Measurements from ENCODE around the gene MSL1.

Gene MSL1

DNA sequence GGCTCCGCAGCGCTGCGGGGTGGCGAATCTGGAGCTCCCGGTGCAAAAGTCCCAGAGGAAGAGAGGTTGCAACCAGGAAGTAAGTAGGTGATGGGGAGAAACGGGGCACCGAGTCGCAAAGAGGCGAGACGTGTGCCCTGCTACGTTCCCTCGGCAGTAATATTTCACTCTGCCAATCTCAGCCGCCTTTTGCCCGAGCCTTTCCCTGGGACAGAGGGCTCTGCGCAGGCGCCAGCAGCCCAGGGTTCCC, 21.4 kb upstream of the MSL1 start, which contains the start of gene NR1D1:
Gene NR1D1 (minus strand): TSS at position 171 of the 250 bp plus-strand sequence. CDS start 495 bp downstream, outside the sequence.
- Histone ChIP-seq H3K36me3 (ENCODE audit: insufficient read depth, low read length) (peaks cover 10% of the 10 kb centered on the region; the same call in 1 of the 2 replicates), H3K9me3 (ENCODE audit: low read length) (no peaks in the 10 kb centered on the region), H3K27ac (ENCODE audit: low read depth, low read length, poor library complexity, severe bottlenecking) (no peak within 1 kb of the TSS), H3K9ac (ENCODE audit: low read length) (peak within 1 kb of the TSS; percentile 59), H3K9me2 (ENCODE audit: low read depth, low read length) (no peaks in the 10 kb centered on the region), H3K79me2 (ENCODE audit: insufficient read depth, low read length) (no peaks in the 10 kb centered on the region), H3K4me3 (ENCODE audit: low read depth, low read length, poor library complexity, severe bottlenecking) (peak within 1 kb of the TSS; percentile 80), H2AFZ (ENCODE audit: low read length) (no peak within 1 kb of the TSS), H3K27me3 (ENCODE audit: insufficient read depth, low read length) (no peaks in the 10 kb centered on the region), H3F3A (ENCODE audit: insufficient read depth, low read length) (no peaks in the 10 kb centered on the region), H3K4me2 (ENCODE audit: low read length) (peak within 1 kb of the TSS; percentile 95), H3K4me1 (ENCODE audit: insufficient read depth, low read length, severe bottlenecking) (peaks cover 67% of the 10 kb centered on the region), H4K20me1 (ENCODE audit: insufficient read depth, low read length) (no peaks in the 10 kb centered on the region)
- TF ChIP-seq CTCF (IDR thresholded peaks at IDR 0.05; ENCODE audit: low read length) (no peak), EZH2 (IDR thresholded peaks at IDR 0.05; ENCODE audit: borderline replicate concordance, low read length) (no peak)

GRCh38 chr17:40100669-40101366, 21.0 kb upstream of the MSL1 start:
- Histone ChIP-seq H3K4me2 (ENCODE audit: low read length) (peak overlapping the region; percentile 95), H4K20me1 (ENCODE audit: insufficient read depth, low read length) (no peaks in the 10 kb centered on the region), H3K9me2 (ENCODE audit: low read depth, low read length) (no peaks in the 10 kb centered on the region), H3F3A (ENCODE audit: insufficient read depth, low read length) (no peaks in the 10 kb centered on the region), H3K27ac (ENCODE audit: low read depth, low read length, poor library complexity, severe bottlenecking) (no peak overlapping the region), H3K36me3 (ENCODE audit: insufficient read depth, low read length) (peaks cover 10% of the 10 kb centered on the region; the same call in 1 of the 2 replicates), H3K4me3 (ENCODE audit: low read depth, low read length, poor library complexity, severe bottlenecking) (peak overlapping the region; percentile 80), H3K27me3 (ENCODE audit: insufficient read depth, low read length) (no peaks in the 10 kb centered on the region; the same call in 1 of the 2 replicates), H2AFZ (ENCODE audit: low read length) (no peak overlapping the region), H3K9me3 (ENCODE audit: low read length) (no peaks in the 10 kb centered on the region), H3K4me1 (ENCODE audit: insufficient read depth, low read length, severe bottlenecking) (peaks cover 63% of the 10 kb centered on the region), H3K9ac (ENCODE audit: low read length) (peak overlapping the region; percentile 59), H3K79me2 (ENCODE audit: insufficient read depth, low read length) (no peaks in the 10 kb centered on the region)
- TF ChIP-seq EZH2 (IDR thresholded peaks at IDR 0.05; ENCODE audit: borderline replicate concordance, low read length): no peak
- no peak for TF ChIP-seq CTCF (IDR thresholded peaks at IDR 0.05; ENCODE audit: low read length)

DNA sequence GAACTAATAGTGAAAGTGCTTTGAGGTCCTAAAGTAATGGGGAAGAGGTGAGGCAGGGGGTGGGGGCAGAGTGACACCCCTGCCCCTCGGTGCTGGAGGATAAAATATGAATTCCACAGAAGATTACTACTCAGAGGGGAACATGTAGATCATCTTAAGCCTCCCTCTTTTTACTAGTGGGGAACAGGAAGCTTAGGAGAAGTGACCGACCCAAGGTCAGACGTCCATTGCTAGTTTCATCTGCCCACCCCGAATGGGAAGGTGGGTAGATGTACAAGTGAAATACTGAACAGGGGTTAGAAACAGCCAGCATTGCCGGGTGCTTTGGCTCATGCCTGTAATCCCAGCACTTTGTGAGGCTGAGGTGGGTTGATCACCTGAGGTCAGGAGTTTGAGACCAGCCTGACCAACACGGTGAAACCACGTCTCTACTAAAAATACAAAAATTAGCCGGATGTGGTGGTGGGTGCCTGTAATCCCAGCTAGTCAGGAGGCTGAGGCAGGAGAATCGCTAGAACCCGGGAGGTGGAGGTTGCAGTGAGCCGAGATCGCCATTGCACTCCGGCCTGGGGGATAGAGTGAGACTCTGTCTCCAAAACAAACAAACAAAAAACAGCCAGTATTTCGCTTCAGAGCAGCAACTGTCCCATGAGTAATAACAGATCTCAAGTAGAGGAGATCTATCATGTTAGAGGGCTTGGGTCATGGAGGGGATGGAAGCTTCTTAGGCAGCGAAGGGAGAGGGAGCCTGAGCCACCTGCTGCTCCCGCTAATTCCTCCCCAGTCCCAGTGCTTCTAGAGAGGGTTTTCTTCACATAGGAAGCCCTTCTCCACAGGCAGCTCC, 20.2 kb upstream of the MSL1 start:
- Histone ChIP-seq H4K20me1 (ENCODE audit: insufficient read depth, low read length) (no peaks in the 10 kb centered on the region), H3K9me3 (ENCODE audit: low read length) (no peaks in the 10 kb centered on the region), H3K27me3 (ENCODE audit: insufficient read depth, low read length) (no peaks in the 10 kb centered on the region; the same call in 1 of the 2 replicates), H3K4me2 (ENCODE audit: low read length) (peak overlapping the region; percentile 95; the same call in 1 of the 2 replicates), H3K4me3 (ENCODE audit: low read depth, low read length, poor library complexity, severe bottlenecking) (no peak overlapping the region), H3K9ac (ENCODE audit: low read length) (no peak overlapping the region; the same call in 1 of the 2 replicates), H3K9me2 (ENCODE audit: low read depth, low read length) (no peaks in the 10 kb centered on the region), H3F3A (ENCODE audit: insufficient read depth, low read length) (no peaks in the 10 kb centered on the region), H2AFZ (ENCODE audit: low read length) (no peak overlapping the region), H3K27ac (ENCODE audit: low read depth, low read length, poor library complexity, severe bottlenecking) (no peak overlapping the region), H3K4me1 (ENCODE audit: insufficient read depth, low read length, severe bottlenecking) (peaks cover 55% of the 10 kb centered on the region), H3K79me2 (ENCODE audit: insufficient read depth, low read length) (no peaks in the 10 kb centered on the region), H3K36me3 (ENCODE audit: insufficient read depth, low read length) (peaks cover 7% of the 10 kb centered on the region; the same call in 1 of the 2 replicates)
- TF ChIP-seq EZH2 (IDR thresholded peaks at IDR 0.05; ENCODE audit: borderline replicate concordance, low read length) (no peak), CTCF (IDR thresholded peaks at IDR 0.05; ENCODE audit: low read length) (no peak)
